Uterus (tissue), 2 donors: Measurements from ENCODE around the gene RREB1.

Source experiments
- CTCF ChIP-seq, 4 experiments: fragments of 200-600 bp in 2 of 4; fragments of 450-650 bp in 2 of 4; sonication (generic) in 2 of 4; IDR thresholded peaks; one replicate each; pipeline ENCODE4 v1.5.1; 2016 to 2019; ENCODE audit warnings: antibody characterized with exemption in 4 of 4, mild to moderate bottlenecking in 2 of 4, moderate library complexity in 1 of 4
- POLR2A ChIP-seq, 2 donors: fragments of 450-650 bp; IDR thresholded peaks; one replicate each; pipeline ENCODE4 v1.6.1; 2016; ENCODE audit warnings: antibody characterized with exemption in 2 of 2, mild to moderate bottlenecking in 1 of 2, moderate library complexity in 1 of 2

- TF ChIP-seq CTCF (IDR thresholded peaks at IDR 0.05) (no peak), POLR2A (IDR thresholded peaks at IDR 0.05) (no peak)
These were observed 67.7 kb downstream of the RREB1 start for GRCh38 chr6:7175462-7175861.
